OCI-LY7 (cell line): ENCODE results near the gene PCYOX1L.

Experiments
- EZH2phosphoT487 ChIP-seq: fragments of 200-600 bp; sonication (generic); IDR thresholded peaks from 2 replicates; pipeline ENCODE4 v1.6.1; 2018; ENCODE audit warnings: low read depth, borderline replicate concordance, mild to moderate bottlenecking, mixed run types, antibody characterized with exemption, low read length, moderate library complexity, mixed read lengths
- TF ChIP-seq, protein P1 (sequence below): fragments of 200-600 bp; sonication (generic); conservative IDR thresholded peaks from 2 replicates; pipeline ENCODE4 v1.5.1; 2014; ENCODE audit warnings: mild to moderate bottlenecking, antibody characterized with exemption, low read length, moderate library complexity, mixed read lengths

DNA sequence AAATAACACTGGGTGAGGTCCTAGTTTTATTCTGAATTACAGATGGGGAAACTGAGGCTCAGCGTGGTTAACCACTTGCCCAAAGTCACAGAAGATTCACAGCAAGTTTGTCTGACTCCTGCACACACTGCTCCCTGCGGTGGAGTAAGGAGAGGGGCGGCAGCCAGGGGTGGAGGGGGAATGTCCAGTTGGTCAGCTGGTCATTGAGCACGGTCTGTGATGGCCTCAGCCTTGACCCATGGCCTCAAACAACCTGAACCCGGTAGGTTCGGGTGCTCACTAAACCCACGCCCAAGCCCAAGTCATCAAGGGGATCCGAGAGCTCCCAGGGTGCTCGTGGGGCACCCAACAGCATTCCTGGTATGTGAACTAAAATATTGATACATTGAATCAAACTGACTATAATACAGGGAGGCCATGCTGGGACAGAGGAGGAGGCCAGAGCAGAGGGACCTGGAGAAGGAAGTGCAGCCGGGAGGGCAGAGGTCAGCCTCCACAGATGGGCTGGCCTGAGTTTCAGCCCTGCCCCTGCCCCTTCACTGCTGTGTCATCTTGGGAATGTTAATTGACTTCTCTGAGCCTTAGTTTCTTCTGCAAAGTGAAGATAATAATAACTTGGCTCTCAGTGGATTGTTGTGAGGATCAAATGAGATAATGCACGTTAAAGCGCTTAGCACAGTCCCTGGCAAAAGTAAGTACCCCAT, 24.8 kb downstream of the PCYOX1L start:
- TF ChIP-seq, protein P1, sequence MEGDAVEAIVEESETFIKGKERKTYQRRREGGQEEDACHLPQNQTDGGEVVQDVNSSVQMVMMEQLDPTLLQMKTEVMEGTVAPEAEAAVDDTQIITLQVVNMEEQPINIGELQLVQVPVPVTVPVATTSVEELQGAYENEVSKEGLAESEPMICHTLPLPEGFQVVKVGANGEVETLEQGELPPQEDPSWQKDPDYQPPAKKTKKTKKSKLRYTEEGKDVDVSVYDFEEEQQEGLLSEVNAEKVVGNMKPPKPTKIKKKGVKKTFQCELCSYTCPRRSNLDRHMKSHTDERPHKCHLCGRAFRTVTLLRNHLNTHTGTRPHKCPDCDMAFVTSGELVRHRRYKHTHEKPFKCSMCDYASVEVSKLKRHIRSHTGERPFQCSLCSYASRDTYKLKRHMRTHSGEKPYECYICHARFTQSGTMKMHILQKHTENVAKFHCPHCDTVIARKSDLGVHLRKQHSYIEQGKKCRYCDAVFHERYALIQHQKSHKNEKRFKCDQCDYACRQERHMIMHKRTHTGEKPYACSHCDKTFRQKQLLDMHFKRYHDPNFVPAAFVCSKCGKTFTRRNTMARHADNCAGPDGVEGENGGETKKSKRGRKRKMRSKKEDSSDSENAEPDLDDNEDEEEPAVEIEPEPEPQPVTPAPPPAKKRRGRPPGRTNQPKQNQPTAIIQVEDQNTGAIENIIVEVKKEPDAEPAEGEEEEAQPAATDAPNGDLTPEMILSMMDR: no peak
- TF ChIP-seq EZH2phosphoT487: no peak
